Esophagus muscularis mucosa (tissue), 4 donors: ENCODE measurements around the gene SLC2A13. TPM values are rescaled to one million over a fixed set of nuclear protein-coding genes. Genes with fewer than 3 reads are reported as not detected.

Experiments
- DNase-seq: peaks from one replicate; pipeline ENCODE4 v3.0.0-alpha.2; 2017; ENCODE audit errors: extremely low spot score
- H3K27ac ChIP-seq, 4 donors: fragments of 200-600 bp; sonication (generic); replicated peaks in 1 of 4; 1 replicate in 3 of 4; 2 replicates in 1 of 4; pipeline ENCODE4 v1.5.1; 2016 to 2019; ENCODE audit warnings: mild to moderate bottlenecking in 1 of 4
- H3K27me3 ChIP-seq, 4 donors: fragments of 200-600 bp; sonication (generic); one replicate each; pipeline versions ENCODE4 v1.5.1 to v1.6.0; 2016 to 2019
- H3K36me3 ChIP-seq, 4 donors: fragments of 200-600 bp; sonication (generic); one replicate each; pipeline ENCODE4 v1.5.1; 2016 to 2019
- H3K4me1 ChIP-seq, 4 donors: fragments of 200-600 bp; sonication (generic); one replicate each; pipeline ENCODE4 v1.5.1; 2016 to 2019
- H3K4me3 ChIP-seq, 4 donors: fragments of 200-600 bp; sonication (generic); 1 replicate in 2 of 4; 2 replicates in 2 of 4; pipeline ENCODE4 v1.5.1; 2016 to 2019; ENCODE audit warnings: mild to moderate bottlenecking in 4 of 4, moderate library complexity in 1 of 4
- H3K9me3 ChIP-seq, 4 donors: fragments of 200-600 bp; sonication (generic); 1 replicate in 3 of 4; 2 replicates in 1 of 4; pipeline ENCODE4 v1.5.1; 2016 to 2019
- EP300 ChIP-seq: sonication (generic); formaldehyde crosslinking; IDR thresholded peaks from one replicate; pipeline ENCODE4 v1.6.1; 2017; ENCODE audit warnings: antibody characterized with exemption
- POLR2A ChIP-seq: fragments of 450-650 bp; IDR thresholded peaks from one replicate; pipeline ENCODE4 v1.6.1; 2017; ENCODE audit warnings: antibody characterized with exemption, moderate library complexity, mild to moderate bottlenecking, low read depth
- POLR2AphosphoS5 ChIP-seq, 2 donors: sonication (generic); formaldehyde crosslinking; IDR thresholded peaks; one replicate each; pipeline ENCODE4 v1.6.1; 2017; ENCODE audit warnings: antibody characterized with exemption in 2 of 2
- WGBS: methylation state at CpG from one replicate; pipeline ENCODE4 v1.1.5; 2018; 5-methylcytosine and 5-hydroxymethylcytosine counted together
- intact Hi-C: fragments of 100-400 bp; cut with DNase I; formaldehyde crosslinking; loops from one replicate; pipeline ENCODE4 v1.15.1; 2023
- total RNA-seq, 4 donors: library from RNA; depleted of rRNA; stranded (reverse); fragments of >200 nt; gene quantifications; one replicate each; pipeline versions ENCODE4 v1.1.0 to v1.2.1, GENCODE V29; 2016
- TF ChIP-seq, protein P1 (sequence below), 3 experiments: fragments of 200-600 bp in 2 of 3; fragments of 450-650 bp in 1 of 3; sonication (generic) in 2 of 3; IDR thresholded peaks; one replicate each; pipeline ENCODE4 v1.5.1; 2017 to 2019; ENCODE audit warnings: antibody characterized with exemption in 3 of 3, mild to moderate bottlenecking in 2 of 3, moderate library complexity in 1 of 3

Gene SLC2A13
- total RNA-seq, 4 donors from 2014 or later = 19.6 to 25.7 (median 21.4) TPM

DNA sequence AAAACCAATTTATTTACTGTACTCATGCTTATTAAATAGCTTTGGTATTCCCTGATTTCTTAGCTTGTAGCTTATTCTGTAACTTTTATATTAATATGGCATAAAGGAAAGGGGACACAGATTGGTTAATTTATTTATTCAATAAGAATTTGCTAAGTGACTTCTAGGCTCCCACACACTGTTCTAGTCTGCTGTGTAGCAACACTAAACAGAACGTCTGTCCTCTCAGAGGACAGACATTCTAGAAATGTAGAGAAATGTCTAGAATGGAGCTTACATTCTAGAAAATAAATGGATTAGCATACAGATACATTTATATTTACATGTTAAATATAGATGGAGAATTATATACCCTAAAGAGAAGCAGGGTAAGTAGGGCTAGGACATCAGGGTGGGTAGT lies 301.4 kb downstream of the SLC2A13 start:
- TF ChIP-seq EP300 (no peak), POLR2A (no peak), POLR2AphosphoS5 (IDR thresholded peaks at IDR 0.05) (no peak)
- TF ChIP-seq, protein P1, sequence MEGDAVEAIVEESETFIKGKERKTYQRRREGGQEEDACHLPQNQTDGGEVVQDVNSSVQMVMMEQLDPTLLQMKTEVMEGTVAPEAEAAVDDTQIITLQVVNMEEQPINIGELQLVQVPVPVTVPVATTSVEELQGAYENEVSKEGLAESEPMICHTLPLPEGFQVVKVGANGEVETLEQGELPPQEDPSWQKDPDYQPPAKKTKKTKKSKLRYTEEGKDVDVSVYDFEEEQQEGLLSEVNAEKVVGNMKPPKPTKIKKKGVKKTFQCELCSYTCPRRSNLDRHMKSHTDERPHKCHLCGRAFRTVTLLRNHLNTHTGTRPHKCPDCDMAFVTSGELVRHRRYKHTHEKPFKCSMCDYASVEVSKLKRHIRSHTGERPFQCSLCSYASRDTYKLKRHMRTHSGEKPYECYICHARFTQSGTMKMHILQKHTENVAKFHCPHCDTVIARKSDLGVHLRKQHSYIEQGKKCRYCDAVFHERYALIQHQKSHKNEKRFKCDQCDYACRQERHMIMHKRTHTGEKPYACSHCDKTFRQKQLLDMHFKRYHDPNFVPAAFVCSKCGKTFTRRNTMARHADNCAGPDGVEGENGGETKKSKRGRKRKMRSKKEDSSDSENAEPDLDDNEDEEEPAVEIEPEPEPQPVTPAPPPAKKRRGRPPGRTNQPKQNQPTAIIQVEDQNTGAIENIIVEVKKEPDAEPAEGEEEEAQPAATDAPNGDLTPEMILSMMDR (IDR thresholded peaks at IDR 0.05) = no peak
- no peaks in the 10 kb centered on the region for H3K36me3 ChIP-seq
- no peaks in the 10 kb centered on the region for H3K9me3 ChIP-seq
- no peak overlapping the region for H3K4me3 ChIP-seq
- WGBS = 72% methylated on average over 1 of the region's 1 CpG
- H3K27ac ChIP-seq = no peak overlapping the region
- no peaks in the 10 kb centered on the region for H3K27me3 ChIP-seq
- intact Hi-C loops = no loop called here
- no peak for DNase-seq
- no peaks in the 10 kb centered on the region for H3K4me1 ChIP-seq

DNA sequence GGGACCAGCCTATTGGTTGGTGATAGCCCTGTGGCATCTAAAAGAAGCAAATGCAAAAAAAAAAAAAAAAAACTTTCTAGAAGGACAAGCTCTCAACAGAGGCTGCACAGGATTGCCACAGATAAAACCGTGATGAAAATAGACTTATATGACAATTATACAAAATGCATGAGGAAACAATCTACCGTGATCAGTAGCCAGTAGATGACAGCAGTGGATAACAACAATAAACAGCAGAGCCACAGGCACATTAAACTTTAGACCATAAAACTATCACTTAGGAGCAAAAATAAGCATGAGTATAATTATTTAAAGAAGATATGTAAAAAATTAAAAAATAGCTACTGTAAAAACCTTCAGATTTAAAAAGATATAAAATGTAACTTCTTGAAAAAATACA lies 302.7 kb downstream of the SLC2A13 start:
- Histone ChIP-seq H3K9me3 (no peaks in the 10 kb centered on the region), H3K27me3 (no peaks in the 10 kb centered on the region), H3K4me1 (no peaks in the 10 kb centered on the region), H3K4me3 (no peak overlapping the region), H3K36me3 (no peaks in the 10 kb centered on the region), H3K27ac (no peak overlapping the region)
- DNase-seq = no peak
- TF ChIP-seq POLR2AphosphoS5 (IDR thresholded peaks at IDR 0.05) (no peak), POLR2A (no peak), EP300 (no peak)
- TF ChIP-seq, protein P1 (IDR thresholded peaks at IDR 0.05) = no peak
- 74% methylated on average over 2 of the region's 2 CpGs for WGBS
- intact Hi-C loops = no loop called here

DNA sequence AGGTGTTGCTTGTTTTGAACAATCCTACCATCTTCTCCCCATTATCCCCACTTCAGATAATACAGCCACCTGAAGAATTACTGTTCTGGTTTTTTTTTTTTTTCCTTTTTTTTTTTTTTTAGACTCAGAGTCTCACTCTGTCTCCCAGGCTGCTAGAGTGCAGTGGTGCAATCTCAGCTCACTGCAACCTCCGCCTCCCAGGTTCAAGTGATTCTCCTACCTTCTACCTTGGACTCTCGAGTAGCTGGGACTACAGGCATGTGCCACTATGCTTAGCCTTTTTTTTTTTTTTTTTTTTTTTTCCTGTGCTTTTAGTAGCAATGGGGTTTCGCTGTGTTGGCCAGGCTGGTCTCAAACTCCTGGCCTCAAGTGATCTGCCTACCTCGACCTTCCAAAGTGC lies 306.9 kb downstream of the SLC2A13 start:
- no peaks in the 10 kb centered on the region for H3K9me3 ChIP-seq

DNA sequence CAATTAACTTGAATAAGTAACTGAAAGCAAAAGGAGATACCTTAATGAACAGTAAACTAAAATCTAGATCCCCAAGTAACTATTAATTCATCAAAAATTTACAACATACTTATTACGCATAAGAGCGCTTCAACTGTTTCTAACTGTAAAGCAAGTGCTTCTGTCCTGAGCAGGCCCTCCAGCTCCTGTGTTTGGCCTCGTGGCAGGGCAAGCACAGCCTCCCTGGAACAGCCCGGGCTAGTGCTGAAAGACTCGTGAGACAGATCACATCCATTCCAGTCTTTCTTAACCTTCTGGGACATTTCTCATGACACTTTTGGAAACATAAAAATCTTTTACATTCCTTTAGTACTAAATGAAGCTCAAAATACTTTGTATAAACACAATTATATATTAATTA lies 307.5 kb downstream of the SLC2A13 start:
- DNase-seq = no peak
- Histone ChIP-seq H3K27me3 (no peaks in the 10 kb centered on the region), H3K27ac (no peak overlapping the region), H3K4me3 (no peak overlapping the region), H3K9me3 (no peaks in the 10 kb centered on the region), H3K36me3 (no peaks in the 10 kb centered on the region), H3K4me1 (no peaks in the 10 kb centered on the region)
- TF ChIP-seq, protein P1 (IDR thresholded peaks at IDR 0.05) = no peak
- no peak for TF ChIP-seq EP300
- no peak for TF ChIP-seq POLR2AphosphoS5 (IDR thresholded peaks at IDR 0.05)
- no peak for TF ChIP-seq POLR2A
- WGBS = 78% methylated on average over 5 of the region's 5 CpGs
- intact Hi-C loops = no loop called here

More for the DNA sequence above, 306.9 kb downstream of the SLC2A13 start:
- Histone ChIP-seq H3K36me3 (no peaks in the 10 kb centered on the region), H3K4me3 (no peak overlapping the region), H3K4me1 (no peaks in the 10 kb centered on the region), H3K27me3 (no peaks in the 10 kb centered on the region), H3K27ac (no peak overlapping the region)
- intact Hi-C loops = no loop called here
- no peak for DNase-seq
- TF ChIP-seq, protein P1 (IDR thresholded peaks at IDR 0.05) = no peak
- no peak for TF ChIP-seq POLR2AphosphoS5 (IDR thresholded peaks at IDR 0.05)
- TF ChIP-seq EP300 = no peak
- TF ChIP-seq POLR2A = no peak
- 97% methylated on average over 4 of the region's 4 CpGs for WGBS

DNA sequence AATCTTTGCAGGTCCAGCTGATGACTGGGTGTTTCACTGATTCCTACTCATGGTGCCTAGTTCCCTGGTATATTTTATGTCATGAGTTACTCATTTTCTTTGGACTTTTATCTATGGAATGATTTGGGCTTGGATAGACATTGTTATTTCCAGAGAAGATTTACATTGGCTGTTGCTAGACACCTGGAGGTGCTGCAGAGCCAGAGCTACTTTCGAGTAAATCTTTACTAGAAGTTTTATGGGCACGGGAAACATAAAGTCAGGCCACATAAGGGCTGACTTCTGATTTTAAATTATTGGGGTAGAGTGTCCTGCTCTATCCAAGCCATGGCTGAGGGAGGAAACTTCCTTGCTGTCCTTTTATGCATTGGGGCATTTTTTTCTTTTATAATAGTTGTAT lies 310.4 kb downstream of the SLC2A13 start:
- Histone ChIP-seq H3K36me3 (no peaks in the 10 kb centered on the region), H3K4me3 (no peak overlapping the region), H3K27me3 (no peaks in the 10 kb centered on the region), H3K9me3 (no peaks in the 10 kb centered on the region), H3K4me1 (no peaks in the 10 kb centered on the region), H3K27ac (no peak overlapping the region)
- TF ChIP-seq, protein P1 (IDR thresholded peaks at IDR 0.05) = no peak
- TF ChIP-seq POLR2AphosphoS5 (IDR thresholded peaks at IDR 0.05) = no peak
- TF ChIP-seq POLR2A = no peak
- TF ChIP-seq EP300 = no peak
- WGBS = 86% methylated on average over 2 of the region's 2 CpGs
- no peak for DNase-seq
- intact Hi-C loops = no loop called here
